Endodermal cell (in vitro differentiated cells): Measurements from ENCODE around the gene CD27. TPM values are rescaled to one million over a fixed set of nuclear protein-coding genes. Genes with fewer than 3 reads are reported as not detected.

Experiments used
- DNase-seq: peaks from one replicate; pipeline ENCODE4 v3.0.0-alpha.2; 2017
- H3K27ac ChIP-seq: 2 replicates; pipeline ENCODE4 v1.5.1; 2013; ENCODE audit warnings: mild to moderate bottlenecking, low read depth, low read length, moderate library complexity
- H3K27me3 ChIP-seq: 2 replicates; pipeline ENCODE4 v1.6.1; 2013; ENCODE audit warnings: mild to moderate bottlenecking, low read length, moderate library complexity; ENCODE audit not compliant: insufficient read depth, control insufficient read depth, poor library complexity, severe bottlenecking
- H3K36me3 ChIP-seq: 2 replicates; pipeline ENCODE4 v1.7.0; 2013; ENCODE audit warnings: mild to moderate bottlenecking, low read length, moderate library complexity; ENCODE audit not compliant: control insufficient read depth, insufficient read depth
- H3K4me1 ChIP-seq: one replicate; pipeline ENCODE4 v1.7.0; 2013; ENCODE audit warnings: low read length; ENCODE audit not compliant: control insufficient read depth, insufficient read depth
- H3K4me3 ChIP-seq: 2 replicates; pipeline ENCODE4 v1.5.1; 2013; ENCODE audit warnings: mild to moderate bottlenecking, low read length, moderate library complexity
- H3K9ac ChIP-seq: 2 replicates; pipeline ENCODE4 v1.6.1; 2013; ENCODE audit warnings: mild to moderate bottlenecking, low read length, moderate library complexity; ENCODE audit not compliant: poor library complexity, severe bottlenecking; ENCODE audit errors: extremely low read depth
- H3K9me3 ChIP-seq: 2 replicates; pipeline ENCODE4 v1.6.1; 2013; ENCODE audit warnings: mild to moderate bottlenecking, low read length, moderate library complexity; ENCODE audit not compliant: control insufficient read depth
- H3K27ac Mint-ChIP-seq: 2 replicates; pipeline ENCODE4 v1.8.0; 2020; ENCODE audit warnings: mixed read lengths
- H3K27me3 Mint-ChIP-seq: 2 replicates; pipeline ENCODE4 v1.8.0; 2021; ENCODE audit warnings: mild to moderate bottlenecking, mixed read lengths; ENCODE audit not compliant: insufficient read depth
- H3K36me3 Mint-ChIP-seq: 2 replicates; pipeline ENCODE4 v1.8.0; 2020; ENCODE audit warnings: low read depth, mixed read lengths
- H3K4me1 Mint-ChIP-seq: 2 replicates; pipeline ENCODE4 v1.8.0; 2020; ENCODE audit warnings: mixed read lengths
- H3K4me3 Mint-ChIP-seq: 2 replicates; pipeline ENCODE4 v1.8.0; 2020; ENCODE audit warnings: mild to moderate bottlenecking, moderate library complexity, mixed read lengths
- H3K9me3 Mint-ChIP-seq: 2 replicates; pipeline ENCODE4 v1.8.0; 2020; ENCODE audit warnings: mild to moderate bottlenecking, mixed read lengths
- WGBS, 2 experiments: methylation state at CpG; one replicate each; pipeline versions ENCODE4 v1.1.5 to v1.1.7; 2013; ENCODE audit warnings: missing lambda C conversion rate in 2 of 2, mixed read lengths in 1 of 2; ENCODE audit not compliant: insufficient coverage in 1 of 2, insufficient read length in 1 of 2; 5-methylcytosine and 5-hydroxymethylcytosine counted together
- total RNA-seq, 2 donors: library from RNA; stranded (reverse); fragmentation: NEBNext Ultra II Directional in 1 of 2; extraction: Animal tissue kit (Norgen Biotek cat#: 25700) in 1 of 2; gene quantifications; 2 replicates in 1 of 2; 3 replicates in 1 of 2; pipeline ENCODE4 v1.2.1, GENCODE V29; 2021
- TF ChIP-seq, protein P1 (sequence below): fragments of 200-600 bp; sonication (generic); conservative IDR thresholded peaks from 2 replicates; pipeline ENCODE4 v1.5.0; 2021; ENCODE audit warnings: antibody characterized with exemption, mild to moderate bottlenecking

Gene CD27
- total RNA-seq, 2 donors from 2014 or later = 0.44 TPM; not detected in 1

DNA sequence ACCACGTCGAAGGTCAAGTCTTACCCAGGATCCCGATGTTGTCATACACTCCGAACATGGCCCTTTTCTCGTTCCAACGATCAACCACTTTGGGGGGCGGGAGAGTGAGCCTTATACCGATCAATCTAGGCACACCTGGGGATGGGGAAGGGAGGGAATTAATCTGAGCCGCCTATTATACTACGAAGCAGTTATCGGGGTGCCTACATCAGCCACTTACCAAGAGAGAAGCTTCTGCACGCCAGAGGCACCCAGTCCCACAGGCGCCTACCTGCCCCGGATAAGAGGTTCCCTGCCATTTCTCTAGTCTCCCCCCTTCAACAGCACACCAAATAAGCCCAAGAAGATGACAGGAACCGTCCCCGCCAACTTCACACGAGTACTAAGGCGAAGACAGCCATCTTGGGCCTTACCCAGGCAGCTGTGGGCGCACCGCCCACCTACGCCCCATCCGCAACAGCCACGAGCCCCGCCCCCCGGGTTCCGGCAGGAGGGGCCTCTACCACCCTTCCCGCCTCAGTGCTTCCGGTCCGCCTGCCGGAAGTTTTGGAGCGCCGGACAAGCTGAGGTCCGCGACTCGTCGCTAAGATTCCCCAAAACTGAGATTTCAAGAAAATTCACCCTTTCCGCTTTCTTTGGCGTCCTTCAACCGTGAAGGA lies 48.2 kb downstream of the CD27 start, which contains the start of gene MRPL51:
Gene MRPL51 (minus strand): TSS at position 425 of the 659 bp plus-strand sequence. CDS start 126 bp downstream, at position 299.
- H3K4me1 Mint-ChIP-seq = peaks cover 23% of the 10 kb centered on the region
- peak within 1 kb of the TSS; percentile 94 for H3K4me3 ChIP-seq
- no peaks in the 10 kb centered on the region for H3K9me3 ChIP-seq
- peak within 1 kb of the TSS; percentile 98 for H3K27ac Mint-ChIP-seq
- peaks cover 37% of the 10 kb centered on the region for H3K36me3 ChIP-seq
- DNase-seq = peak; percentile 100
- H3K9ac ChIP-seq = peak within 1 kb of the TSS; percentile 84
- peak within 1 kb of the TSS; percentile 86 for H3K27ac ChIP-seq
- no peaks in the 10 kb centered on the region for H3K27me3 ChIP-seq
- 1% methylated on average over 17 to 39 of the region's 39 CpGs for WGBS, 2 experiments
- peak within 1 kb of the TSS; percentile 83 for H3K4me3 Mint-ChIP-seq
- TF ChIP-seq, protein P1, sequence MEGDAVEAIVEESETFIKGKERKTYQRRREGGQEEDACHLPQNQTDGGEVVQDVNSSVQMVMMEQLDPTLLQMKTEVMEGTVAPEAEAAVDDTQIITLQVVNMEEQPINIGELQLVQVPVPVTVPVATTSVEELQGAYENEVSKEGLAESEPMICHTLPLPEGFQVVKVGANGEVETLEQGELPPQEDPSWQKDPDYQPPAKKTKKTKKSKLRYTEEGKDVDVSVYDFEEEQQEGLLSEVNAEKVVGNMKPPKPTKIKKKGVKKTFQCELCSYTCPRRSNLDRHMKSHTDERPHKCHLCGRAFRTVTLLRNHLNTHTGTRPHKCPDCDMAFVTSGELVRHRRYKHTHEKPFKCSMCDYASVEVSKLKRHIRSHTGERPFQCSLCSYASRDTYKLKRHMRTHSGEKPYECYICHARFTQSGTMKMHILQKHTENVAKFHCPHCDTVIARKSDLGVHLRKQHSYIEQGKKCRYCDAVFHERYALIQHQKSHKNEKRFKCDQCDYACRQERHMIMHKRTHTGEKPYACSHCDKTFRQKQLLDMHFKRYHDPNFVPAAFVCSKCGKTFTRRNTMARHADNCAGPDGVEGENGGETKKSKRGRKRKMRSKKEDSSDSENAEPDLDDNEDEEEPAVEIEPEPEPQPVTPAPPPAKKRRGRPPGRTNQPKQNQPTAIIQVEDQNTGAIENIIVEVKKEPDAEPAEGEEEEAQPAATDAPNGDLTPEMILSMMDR = no peak
- peaks cover 5% of the 10 kb centered on the region for H3K4me1 ChIP-seq
- H3K36me3 Mint-ChIP-seq = peaks cover 41% of the 10 kb centered on the region
- no peaks in the 10 kb centered on the region for H3K27me3 Mint-ChIP-seq
- H3K9me3 Mint-ChIP-seq = no peaks in the 10 kb centered on the region

DNA sequence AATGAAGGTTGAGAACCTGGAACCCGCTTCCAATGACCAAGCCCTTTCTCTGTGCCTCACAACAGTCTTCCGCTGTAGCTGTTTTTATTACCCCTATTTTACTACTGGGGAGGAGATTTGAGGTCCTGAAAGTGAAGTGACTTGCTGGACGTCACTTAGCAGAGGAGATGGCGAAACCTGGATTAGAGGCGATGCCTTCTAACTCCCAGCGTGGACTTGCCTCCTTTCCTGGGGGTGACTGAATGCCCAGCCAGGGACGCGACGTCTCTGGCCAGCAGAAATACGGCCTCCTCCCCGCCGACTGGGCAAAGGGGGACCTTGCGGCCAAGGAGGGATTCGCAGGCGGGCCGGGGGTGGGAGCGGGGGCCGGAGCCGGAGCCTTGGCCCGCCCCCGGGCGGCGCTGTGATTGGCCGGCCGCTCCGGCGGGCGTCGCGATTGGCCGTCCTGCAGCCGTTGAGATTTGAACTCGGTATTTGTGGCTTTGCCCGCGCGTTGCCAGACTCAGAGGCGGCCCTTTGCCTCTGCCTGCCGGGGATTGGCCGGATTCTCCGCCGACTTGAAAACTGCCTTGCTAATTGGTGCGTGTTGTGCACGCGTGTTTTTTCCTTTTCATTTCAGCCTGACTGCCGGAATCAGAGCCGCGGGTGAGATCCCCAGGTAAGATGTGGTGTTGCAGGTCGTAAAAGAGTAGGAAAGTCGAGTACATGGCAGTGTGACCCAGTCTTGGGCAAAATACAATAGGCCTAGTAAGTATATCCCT lies 48.9 kb downstream of the CD27 start, which contains the start of gene NCAPD2:
Gene NCAPD2 (plus strand): TSS at position 606 of the 761 bp plus-strand sequence. CDS start 997 bp downstream, outside the sequence.
- Histone ChIP-seq H3K27me3 (no peaks in the 10 kb centered on the region), H3K27ac (peak within 1 kb of the TSS; percentile 86), H3K36me3 (peaks cover 44% of the 10 kb centered on the region), H3K9me3 (no peaks in the 10 kb centered on the region), H3K4me1 (peaks cover 5% of the 10 kb centered on the region), H3K4me3 (peak within 1 kb of the TSS; percentile 94), H3K9ac (peak within 1 kb of the TSS; percentile 84)
- Mint-ChIP-seq H3K36me3 (peaks cover 46% of the 10 kb centered on the region), H3K4me3 (peak within 1 kb of the TSS; percentile 83), H3K27me3 (no peaks in the 10 kb centered on the region), H3K9me3 (no peaks in the 10 kb centered on the region), H3K4me1 (peaks cover 23% of the 10 kb centered on the region), H3K27ac (peak within 1 kb of the TSS; percentile 98)
- peak; percentile 100 for DNase-seq
- 0% methylated on average over 19 to 48 of the region's 49 CpGs for WGBS, 2 experiments
- TF ChIP-seq, protein P1 = peak; percentile 71

DNA sequence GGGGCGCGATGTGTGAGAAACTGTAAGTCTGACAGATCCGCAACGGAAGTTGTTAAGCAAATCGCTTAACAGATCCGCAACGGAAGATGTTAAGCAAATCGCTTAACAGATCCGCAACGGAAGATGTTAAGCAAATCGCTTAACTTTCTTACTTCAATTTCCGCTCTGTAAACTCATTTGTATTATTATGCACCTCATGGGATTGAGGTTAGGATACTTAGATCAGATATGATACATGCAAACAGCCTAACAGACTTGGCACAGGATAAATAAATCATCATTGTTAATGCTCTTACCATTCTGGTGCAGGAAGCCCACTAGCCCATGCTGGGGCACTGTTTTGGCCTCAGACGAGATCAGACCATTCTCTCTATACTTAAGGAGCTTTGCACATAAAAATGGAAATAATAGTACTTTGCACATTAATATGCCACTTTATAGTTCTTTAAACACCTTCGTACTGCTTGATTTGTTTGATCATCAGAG lies 49.5 kb downstream of the CD27 start:
- DNase-seq = no peak
- H3K36me3 ChIP-seq = peaks cover 50% of the 10 kb centered on the region
- Mint-ChIP-seq H3K4me3 (peak overlapping the region; percentile 83), H3K27me3 (no peaks in the 10 kb centered on the region), H3K9me3 (no peaks in the 10 kb centered on the region), H3K27ac (peak overlapping the region; percentile 98), H3K36me3 (peaks cover 51% of the 10 kb centered on the region), H3K4me1 (peaks cover 23% of the 10 kb centered on the region)
- 4 to 13% methylated on average over 5 to 14 of the region's 14 CpGs for WGBS, 2 experiments
- H3K4me1 ChIP-seq = peaks cover 5% of the 10 kb centered on the region
- peak overlapping the region; percentile 80 for H3K27ac ChIP-seq
- peak overlapping the region; percentile 81 for H3K9ac ChIP-seq
- peak overlapping the region; percentile 94 for H3K4me3 ChIP-seq
- no peaks in the 10 kb centered on the region for H3K9me3 ChIP-seq
- H3K27me3 ChIP-seq = no peaks in the 10 kb centered on the region
- TF ChIP-seq, protein P1 = peak; percentile 57
